K562 (cell line): ENCODE measurements around the gene EDDM13. TPM values are rescaled to one million over a fixed set of nuclear protein-coding genes. Genes with fewer than 3 reads are reported as not detected.
A peak's percentile ranks its signal among the peaks of the same experiment; 100 is the strongest.

Source experiments
- BCOR ChIP-seq: fragments of 450-650 bp; IDR thresholded peaks from 2 replicates; pipeline ENCODE4 v1.6.1; 2016
- BHLHE40 ChIP-seq: IDR thresholded peaks from 2 replicates; pipeline ENCODE4 v1.6.1; 2011; ENCODE audit warnings: low read length, improper control_type of control experiment
- CREB3 ChIP-seq: fragments of 450-650 bp; conservative IDR thresholded peaks from 2 replicates; pipeline ENCODE4 v1.6.1; 2016; ENCODE audit warnings: missing genetic modification characterization, low read depth, mild to moderate bottlenecking, missing compliant biosample characterization, moderate library complexity
- CREB3L1 ChIP-seq: fragments of 450-650 bp; IDR thresholded peaks from 2 replicates; pipeline ENCODE4 v1.6.1; 2014; ENCODE audit warnings: low read depth, mild to moderate bottlenecking, moderate library complexity, borderline replicate concordance
- CSDE1 ChIP-seq, 2 experiments: fragments of 450-650 bp; IDR thresholded peaks; 2 replicates each; pipeline ENCODE4 v1.6.1; 2016; ENCODE audit warnings: mild to moderate bottlenecking in 1 of 2
- EP300 ChIP-seq: IDR thresholded peaks from 2 replicates; pipeline ENCODE4 v1.6.1; 2012; ENCODE audit warnings: low read length, improper control_type of control experiment
- ERF ChIP-seq: fragments of 450-650 bp; formaldehyde crosslinking; IDR thresholded peaks from 2 replicates; pipeline ENCODE4 v1.4.0; 2020; ENCODE audit warnings: mild to moderate bottlenecking, mixed read lengths
- GABPB1 ChIP-seq: sonication (generic); formaldehyde crosslinking; IDR thresholded peaks from 2 replicates; pipeline ENCODE4 v1.8.0; 2022; ENCODE audit warnings: mild to moderate bottlenecking, missing genetic modification reagents
- HEY1 ChIP-seq: fragments of 250-450 bp; sonication (Bioruptor Pico); IDR thresholded peaks from 2 replicates; pipeline ENCODE4 v1.5.0; 2020; ENCODE audit warnings: mild to moderate bottlenecking, moderate library complexity, borderline replicate concordance
- KLF1 ChIP-seq: fragments of 450-650 bp; IDR thresholded peaks from 2 replicates; pipeline ENCODE4 v1.6.1; 2016; ENCODE audit warnings: missing genetic modification characterization, missing compliant biosample characterization
- MBD1 ChIP-seq: fragments of 250-450 bp; sonication (Bioruptor Pico); IDR thresholded peaks from 2 replicates; pipeline ENCODE4 v1.8.0; 2022; ENCODE audit warnings: inconsistent platforms
- MCM3 ChIP-seq: fragments of 450-650 bp; IDR thresholded peaks from 2 replicates; pipeline ENCODE4 v1.6.1; 2016
- POLR2H ChIP-seq: IDR thresholded peaks from 2 replicates; pipeline ENCODE4 v1.6.1; 2016; ENCODE audit warnings: missing genetic modification characterization, low read depth, mild to moderate bottlenecking, control low read depth, missing compliant biosample characterization, moderate library complexity
- PTBP1 ChIP-seq: fragments of 200-400 bp; formaldehyde crosslinking; IDR thresholded peaks from 2 replicates; pipeline ENCODE4 v1.6.1; 2017; ENCODE audit warnings: low read depth, low read length
- RBM39 ChIP-seq: fragments of 200-400 bp; formaldehyde crosslinking; optimal IDR thresholded peaks from 2 replicates; pipeline ENCODE3; 2018; ENCODE audit warnings: low read depth, low read length
- SRSF7 ChIP-seq: fragments of 200-400 bp; formaldehyde crosslinking; optimal IDR thresholded peaks from 2 replicates; pipeline ENCODE3; 2017; ENCODE audit warnings: mild to moderate bottlenecking, low read depth, low read length
- SRSF9 ChIP-seq: fragments of 200-400 bp; formaldehyde crosslinking; IDR thresholded peaks from 2 replicates; pipeline ENCODE4 v1.6.1; 2017; ENCODE audit warnings: low read depth, low read length, borderline replicate concordance
- ZBTB1 ChIP-seq: sonication (generic); formaldehyde crosslinking; IDR thresholded peaks from 2 replicates; pipeline ENCODE4 v1.8.1; 2023; ENCODE audit warnings: missing genetic modification reagents, low read depth, mild to moderate bottlenecking, borderline replicate concordance
- ZNF274 ChIP-seq: IDR thresholded peaks from 2 replicates; pipeline ENCODE4 v1.6.1; 2011; ENCODE audit warnings: low read depth, mild to moderate bottlenecking, low read length, moderate library complexity, borderline replicate concordance
- ZNF512 ChIP-seq: IDR thresholded peaks from 2 replicates; pipeline ENCODE4 v1.6.1; 2016; ENCODE audit warnings: missing genetic modification characterization, missing compliant biosample characterization
- ZNF584 ChIP-seq: fragments of 200-800 bp; sonication (Bioruptor generic); IDR thresholded peaks from 2 replicates; pipeline ENCODE4 v1.6.1; 2016; ENCODE audit warnings: low read depth, mild to moderate bottlenecking, missing genetic modification characterization, missing compliant biosample characterization
- ZNF740 ChIP-seq, 3 experiments: fragments of 200-800 bp in 1 of 3; sonication (Bioruptor generic) in 1 of 3; sonication (generic) in 1 of 3; formaldehyde crosslinking in 1 of 3; IDR thresholded peaks; 2 replicates each; pipeline versions ENCODE4 v1.6.1 to v1.8.0; 2016 to 2022; ENCODE audit warnings: mild to moderate bottlenecking in 2 of 3, missing compliant biosample characterization in 2 of 3, missing genetic modification characterization in 2 of 3, missing genetic modification reagents in 1 of 3
- ZNF785 ChIP-seq: fragments of 250-450 bp; sonication (Bioruptor Pico); IDR thresholded peaks from 2 replicates; pipeline ENCODE4 v1.4.0; 2020; ENCODE audit warnings: mild to moderate bottlenecking
- polyA plus RNA-seq, 8 experiments: library from polyadenylated mRNA; depleted of rRNA in 4 of 8; stranded (reverse) in 5 of 8; unstranded in 3 of 8; fragments of >200 nt; fragmentation: Nextera tagmentation in 2 of 8; fragmentation: Illumina TruSeq in 1 of 8; extraction: Ambion mirVana in 2 of 8; extraction: Trizol in 1 of 8; gene quantifications; 2 replicates each; pipeline versions ENCODE4 v1.2.1 to v1.2.3, GENCODE V29; 2011 to 2014; ENCODE audit warnings: inconsistent platforms in 1 of 8, missing spikeins in 1 of 8
- total RNA-seq, 7 experiments: library from RNA; depleted of rRNA in 6 of 7; stranded (reverse); fragments of >200 nt in 6 of 7; fragmentation: Illumina TruSeq in 2 of 7; extraction: Trizol in 2 of 7; gene quantifications; 2 replicates each; pipeline versions ENCODE4 v1.2.1 to v1.2.3, GENCODE V29; 2011 to 2021; ENCODE audit warnings: low replicate concordance in 1 of 7

EDDM13 gene
- total and polyA plus RNA-seq, 9 of the 15 experiments (the other 6 are each of a cell fraction or from before 2014, with no cell fraction given), result 2.0 to 7.7 (median 4.1) TPM

GRCh38 chr19:56347163-56347778 is 74.7 kb downstream of the EDDM13 start (continued):
- TF ChIP-seq CSDE1 (IDR thresholded peaks at IDR 0.05), result no peak
- TF ChIP-seq BCOR, result no peak
- TF ChIP-seq ZNF785, result no peak
- no peak for TF ChIP-seq MBD1 (CRISPR knock-in tag)
- no peak for TF ChIP-seq POLR2H
- TF ChIP-seq ERF, result no peak
- TF ChIP-seq ZNF512 (tag), result no peak
- TF ChIP-seq CREB3L1, result no peak
- no peak for TF ChIP-seq BHLHE40
- TF ChIP-seq GABPB1 (CRISPR knock-in tag), result no peak
- no peak for TF ChIP-seq MCM3
- TF ChIP-seq KLF1 (tag), result no peak
- TF ChIP-seq SRSF9, result no peak
- TF ChIP-seq ZNF274, result no peak
- TF ChIP-seq ZNF740 (CRISPR knock-in tag; IDR thresholded peaks at IDR 0.05), result no peak
- peak in 1 of 2 experiments; percentile 63; a peak in 1 of 4 replicates for TF ChIP-seq ZNF740 (tag; IDR thresholded peaks at IDR 0.05)
- no peak for TF ChIP-seq RBM39
- TF ChIP-seq ZBTB1 (CRISPR knock-in tag), result no peak
- no peak for TF ChIP-seq HEY1 (CRISPR knock-in tag)
- no peak for TF ChIP-seq SRSF7
- TF ChIP-seq PTBP1, result no peak
- peak; percentile 79 for TF ChIP-seq CREB3 (tag)
- peak; percentile 62; the same call in 1 of the 2 replicates for TF ChIP-seq ZNF584 (CRISPR knock-in tag)
- peak; percentile 81; the same call in 1 of the 2 replicates for TF ChIP-seq EP300
